Heart left ventricle (tissue), 13 donors: Measurements from ENCODE around the gene FAR2.

Experiments used
- CTCF ChIP-seq, 12 donors: fragments of 200-600 bp; sonication (generic) in 4 of 12; IDR thresholded peaks; one replicate each; pipeline versions ENCODE4 v1.5.0 to v1.8.0; 2018 to 2022; ENCODE audit warnings: antibody characterized with exemption in 12 of 12, mild to moderate bottlenecking in 5 of 12
- POLR2A ChIP-seq, 2 donors: fragments of 450-650 bp; IDR thresholded peaks; one replicate each; pipeline ENCODE4 v1.6.1; 2017; ENCODE audit warnings: antibody characterized with exemption in 2 of 2, mild to moderate bottlenecking in 2 of 2, moderate library complexity in 2 of 2
- donor health status: ischemic (EF 13 %, LVEDD 7.1; RV severe dilation, severe dysfunction).
- donor health status: DM: no; HTN: yes; CAD: no.
- donor health status: DM: no; HTN: no; CAD: no.
- donor health status: ischemic (EF 25% LVEDD 6.9; RV normal size, moderate dysfunction).
- donor health status: ischemic (EF 25% LVEDD 5.7; RV mildly dilated, moderate dysfunction).
- donor health status: ischemic (EF 35%, LVEDD 5.7; RV mildly dilated, moderate dysfunction).
- donor health status: nonischemic (EF 11% LVEDD 7.7; RV severe dilation, severe dysfunction).
- donor health status: DM: yes; HTN: yes; CAD: no.
- donor health status: PGD.
- donor health status: ischemic (EF 29% LVEDD 5.4; RV normal size, mild dysfunction).
- donor health status: nonischemic (EF 23%, LVEDD 6.1; RV moderate dilation, normal function).

- no peak for TF ChIP-seq CTCF (IDR thresholded peaks at IDR 0.05)
- no peak for TF ChIP-seq POLR2A (IDR thresholded peaks at IDR 0.05)
Measured at GRCh38 chr12:29152223-29152868, 3.3 kb downstream of the FAR2 start.
